Liver (tissue), 9 donors: ENCODE results near the gene ITPK1. TPM values are rescaled to one million over a fixed set of nuclear protein-coding genes. Genes with fewer than 3 reads are reported as not detected.

Source experiments
- DNase-seq: peaks from one replicate; pipeline ENCODE4 v3.0.0-alpha.2; 2017; ENCODE audit warnings: low spot score
- H3K27ac ChIP-seq, 2 donors: one replicate each; pipeline ENCODE4 v1.7.0; 2013; ENCODE audit warnings: inconsistent platforms in 2 of 2, low read length in 2 of 2, control low read depth in 1 of 2, low read depth in 1 of 2, mild to moderate bottlenecking in 1 of 2
- H3K27me3 ChIP-seq, 4 donors: one replicate each; pipeline versions ENCODE4 v1.6.1 to v1.7.0; 2013; ENCODE audit warnings: low read length in 3 of 4, inconsistent platforms in 1 of 4, mild to moderate bottlenecking in 1 of 4, moderate library complexity in 1 of 4; ENCODE audit not compliant: control insufficient read depth in 4 of 4, insufficient read depth in 4 of 4
- H3K36me3 ChIP-seq, 4 donors: one replicate each; pipeline versions ENCODE4 v1.6.1 to v1.7.0; 2013; ENCODE audit warnings: low read length in 3 of 4, mild to moderate bottlenecking in 3 of 4, low read depth in 1 of 4, moderate library complexity in 1 of 4; ENCODE audit not compliant: control insufficient read depth in 4 of 4, insufficient read depth in 3 of 4
- H3K4me1 ChIP-seq, 4 donors: one replicate each; pipeline versions ENCODE4 v1.6.1 to v1.7.0; 2013; ENCODE audit warnings: low read length in 3 of 4, mild to moderate bottlenecking in 3 of 4, moderate library complexity in 1 of 4; ENCODE audit not compliant: control insufficient read depth in 4 of 4, insufficient read depth in 4 of 4
- H3K4me3 ChIP-seq, 3 donors: one replicate each; pipeline versions ENCODE4 v1.6.1 to v1.7.0; 2013; ENCODE audit warnings: low read length in 3 of 3, control low read depth in 1 of 3, low read depth in 1 of 3, mild to moderate bottlenecking in 1 of 3
- H3K9ac ChIP-seq, 2 donors: one replicate each; pipeline ENCODE4 v1.7.0; 2013; ENCODE audit warnings: low read length in 2 of 2, mild to moderate bottlenecking in 2 of 2, moderate library complexity in 2 of 2, control low read depth in 1 of 2, low read depth in 1 of 2
- H3K9me3 ChIP-seq, 4 donors: one replicate each; pipeline versions ENCODE4 v1.6.1 to v1.7.0; 2013; ENCODE audit warnings: low read length in 3 of 4; ENCODE audit not compliant: control insufficient read depth in 4 of 4
- FOXA1 ChIP-seq: IDR thresholded peaks from 2 replicates; pipeline ENCODE4 v1.6.1; 2016; ENCODE audit warnings: antibody characterized with exemption
- FOXA2 ChIP-seq: IDR thresholded peaks from 2 replicates; pipeline ENCODE4 v1.6.1; 2016; ENCODE audit warnings: antibody characterized with exemption
- GABPA ChIP-seq, 2 donors: IDR thresholded peaks in 1 of 2; conservative IDR thresholded peaks in 1 of 2; 2 replicates each; pipeline ENCODE4 v1.6.1; 2016; ENCODE audit warnings: antibody characterized with exemption in 2 of 2, mild to moderate bottlenecking in 1 of 2, moderate library complexity in 1 of 2
- HNF4A ChIP-seq, 2 donors: conservative IDR thresholded peaks; 2 replicates each; pipeline ENCODE4 v1.6.1; 2016; ENCODE audit warnings: antibody characterized with exemption in 2 of 2, mild to moderate bottlenecking in 2 of 2
- HNF4G ChIP-seq: IDR thresholded peaks from 2 replicates; pipeline ENCODE4 v1.6.1; 2016; ENCODE audit warnings: antibody characterized with exemption
- JUND ChIP-seq, 2 donors: IDR thresholded peaks; 2 replicates each; pipeline ENCODE4 v1.6.1; 2016; ENCODE audit warnings: antibody characterized with exemption in 2 of 2
- NR2F2 ChIP-seq: IDR thresholded peaks from 2 replicates; pipeline ENCODE4 v1.6.1; 2016; ENCODE audit warnings: antibody characterized with exemption
- RAD21 ChIP-seq, 2 donors: IDR thresholded peaks; 2 replicates each; pipeline ENCODE4 v1.6.1; 2016; ENCODE audit warnings: antibody characterized with exemption in 2 of 2, mild to moderate bottlenecking in 2 of 2
- RXRA ChIP-seq, 2 donors: IDR thresholded peaks; 2 replicates each; pipeline ENCODE4 v1.6.1; 2017 to 2018; ENCODE audit warnings: antibody characterized with exemption in 2 of 2, mild to moderate bottlenecking in 1 of 2
- SP1 ChIP-seq: IDR thresholded peaks from 2 replicates; pipeline ENCODE4 v1.6.1; 2018; ENCODE audit warnings: antibody characterized with exemption, mild to moderate bottlenecking
- TAF1 ChIP-seq: conservative IDR thresholded peaks from 2 replicates; pipeline ENCODE4 v1.6.1; 2016; ENCODE audit warnings: antibody characterized with exemption, mild to moderate bottlenecking
- YY1 ChIP-seq: IDR thresholded peaks from 2 replicates; pipeline ENCODE4 v1.6.1; 2016; ENCODE audit warnings: antibody characterized with exemption, mild to moderate bottlenecking
- WGBS: extraction: QIAGEN DNeasy Blood & Tissue Kit; methylation state at CpG from one replicate; pipeline ENCODE4 v1.1.7; 2013; 5-methylcytosine and 5-hydroxymethylcytosine counted together
- polyA plus RNA-seq, 2 donors: library from polyadenylated mRNA; stranded (reverse) in 1 of 2; unstranded in 1 of 2; fragments of 200-250 nt in 1 of 2; fragments of >200 nt in 1 of 2; fragmentation: Nextera tagmentation in 1 of 2; extraction: Ambion mirVana in 1 of 2; gene quantifications; one replicate each; pipeline versions ENCODE4 v1.2.1 to v1.2.3, GENCODE V29; 2013 to 2015
- total RNA-seq, 2 donors: library from RNA; depleted of rRNA; stranded (reverse); fragments of >200 nt; gene quantifications; one replicate each; pipeline ENCODE4 v1.2.3, GENCODE V29; 2014
- TF ChIP-seq, protein P1 (sequence below): IDR thresholded peaks from 2 replicates; pipeline ENCODE4 v1.6.1; 2016; ENCODE audit warnings: antibody characterized with exemption
- TF ChIP-seq, protein P2 (sequence below): IDR thresholded peaks from 2 replicates; pipeline ENCODE4 v1.6.1; 2016; ENCODE audit warnings: antibody characterized with exemption, mild to moderate bottlenecking
- TF ChIP-seq, protein P3 (sequence below): IDR thresholded peaks from 2 replicates; pipeline ENCODE4 v1.6.1; 2016; ENCODE audit warnings: antibody characterized with exemption
- TF ChIP-seq, protein P4 (sequence below): fragments of 150-350 bp; IDR thresholded peaks from 2 replicates; pipeline ENCODE4 v1.5.1; 2017; ENCODE audit warnings: improper control_type of control experiment, low read depth, low read length; ENCODE audit not compliant: missing input control
- TF ChIP-seq, protein P5 (sequence below): IDR thresholded peaks from 2 replicates; pipeline ENCODE4 v1.6.1; 2016; ENCODE audit warnings: antibody characterized with exemption
- donor health status: healthy.
- donor health status: healthy.
- donor health status: healthy.
- donor health status: healthy.
- donor health status: healthy.

The ITPK1 gene
- total and polyA plus RNA-seq, 4 donors, result 9.0 to 41.2 (median 20.4) TPM

DNA sequence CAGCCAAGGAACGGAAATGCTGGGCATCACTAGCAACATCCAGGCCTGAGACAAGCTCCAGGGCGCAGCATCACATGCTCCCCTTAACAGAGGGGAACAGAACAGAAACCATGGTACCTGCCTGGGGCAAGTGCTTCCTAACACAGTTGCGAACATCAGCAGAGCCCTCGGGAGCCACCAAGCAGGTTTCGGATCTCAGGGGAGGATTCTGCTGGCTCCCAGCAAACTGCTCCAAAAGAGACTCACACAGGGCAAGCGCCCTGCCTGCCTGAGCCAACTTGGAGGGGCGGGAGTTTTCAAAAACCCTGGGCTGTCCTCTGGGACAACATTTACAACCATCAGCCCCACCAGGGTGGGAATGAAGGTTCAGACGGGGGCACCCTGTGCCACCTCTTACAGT lies 173.1 kb downstream of the ITPK1 start (continued):
- TF ChIP-seq, protein P1, sequence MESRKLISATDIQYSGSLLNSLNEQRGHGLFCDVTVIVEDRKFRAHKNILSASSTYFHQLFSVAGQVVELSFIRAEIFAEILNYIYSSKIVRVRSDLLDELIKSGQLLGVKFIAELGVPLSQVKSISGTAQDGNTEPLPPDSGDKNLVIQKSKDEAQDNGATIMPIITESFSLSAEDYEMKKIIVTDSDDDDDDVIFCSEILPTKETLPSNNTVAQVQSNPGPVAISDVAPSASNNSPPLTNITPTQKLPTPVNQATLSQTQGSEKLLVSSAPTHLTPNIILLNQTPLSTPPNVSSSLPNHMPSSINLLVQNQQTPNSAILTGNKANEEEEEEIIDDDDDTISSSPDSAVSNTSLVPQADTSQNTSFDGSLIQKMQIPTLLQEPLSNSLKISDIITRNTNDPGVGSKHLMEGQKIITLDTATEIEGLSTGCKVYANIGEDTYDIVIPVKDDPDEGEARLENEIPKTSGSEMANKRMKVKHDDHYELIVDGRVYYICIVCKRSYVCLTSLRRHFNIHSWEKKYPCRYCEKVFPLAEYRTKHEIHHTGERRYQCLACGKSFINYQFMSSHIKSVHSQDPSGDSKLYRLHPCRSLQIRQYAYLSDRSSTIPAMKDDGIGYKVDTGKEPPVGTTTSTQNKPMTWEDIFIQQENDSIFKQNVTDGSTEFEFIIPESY, result no peak
- TF ChIP-seq TAF1 (no peak), FOXA2 (no peak), HNF4A (conservative IDR thresholded peaks at IDR 0.05) (no peak)

DNA sequence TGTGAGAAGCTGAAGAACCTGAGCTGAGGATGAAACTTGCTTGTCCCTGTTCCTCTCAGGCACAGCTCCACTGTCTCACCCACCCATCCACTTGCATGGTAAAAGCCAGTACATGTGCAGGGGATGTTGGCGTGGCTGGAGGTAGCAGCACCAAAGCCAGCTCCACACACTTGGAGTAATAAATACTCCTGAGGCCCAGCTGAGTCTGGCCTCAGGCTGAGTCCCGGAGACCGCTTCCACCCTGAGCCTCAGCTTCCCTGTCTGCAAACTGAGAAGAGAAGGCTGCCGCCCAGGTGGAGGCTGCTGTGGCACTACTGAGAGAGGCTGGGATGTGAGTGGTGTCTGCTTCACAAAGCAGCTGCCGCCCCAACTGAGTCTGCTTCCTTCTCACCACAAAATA lies 173.6 kb downstream of the ITPK1 start:
- no peaks in the 10 kb centered on the region for H3K27me3 ChIP-seq
- H3K27ac ChIP-seq, result no peak overlapping the region
- TF ChIP-seq, protein P2, sequence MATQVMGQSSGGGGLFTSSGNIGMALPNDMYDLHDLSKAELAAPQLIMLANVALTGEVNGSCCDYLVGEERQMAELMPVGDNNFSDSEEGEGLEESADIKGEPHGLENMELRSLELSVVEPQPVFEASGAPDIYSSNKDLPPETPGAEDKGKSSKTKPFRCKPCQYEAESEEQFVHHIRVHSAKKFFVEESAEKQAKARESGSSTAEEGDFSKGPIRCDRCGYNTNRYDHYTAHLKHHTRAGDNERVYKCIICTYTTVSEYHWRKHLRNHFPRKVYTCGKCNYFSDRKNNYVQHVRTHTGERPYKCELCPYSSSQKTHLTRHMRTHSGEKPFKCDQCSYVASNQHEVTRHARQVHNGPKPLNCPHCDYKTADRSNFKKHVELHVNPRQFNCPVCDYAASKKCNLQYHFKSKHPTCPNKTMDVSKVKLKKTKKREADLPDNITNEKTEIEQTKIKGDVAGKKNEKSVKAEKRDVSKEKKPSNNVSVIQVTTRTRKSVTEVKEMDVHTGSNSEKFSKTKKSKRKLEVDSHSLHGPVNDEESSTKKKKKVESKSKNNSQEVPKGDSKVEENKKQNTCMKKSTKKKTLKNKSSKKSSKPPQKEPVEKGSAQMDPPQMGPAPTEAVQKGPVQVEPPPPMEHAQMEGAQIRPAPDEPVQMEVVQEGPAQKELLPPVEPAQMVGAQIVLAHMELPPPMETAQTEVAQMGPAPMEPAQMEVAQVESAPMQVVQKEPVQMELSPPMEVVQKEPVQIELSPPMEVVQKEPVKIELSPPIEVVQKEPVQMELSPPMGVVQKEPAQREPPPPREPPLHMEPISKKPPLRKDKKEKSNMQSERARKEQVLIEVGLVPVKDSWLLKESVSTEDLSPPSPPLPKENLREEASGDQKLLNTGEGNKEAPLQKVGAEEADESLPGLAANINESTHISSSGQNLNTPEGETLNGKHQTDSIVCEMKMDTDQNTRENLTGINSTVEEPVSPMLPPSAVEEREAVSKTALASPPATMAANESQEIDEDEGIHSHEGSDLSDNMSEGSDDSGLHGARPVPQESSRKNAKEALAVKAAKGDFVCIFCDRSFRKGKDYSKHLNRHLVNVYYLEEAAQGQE, result no peak
- TF ChIP-seq RAD21 (IDR thresholded peaks at IDR 0.05) (no peak), SP1 (no peak), TAF1 (no peak), HNF4G (no peak), YY1 (no peak)
- TF ChIP-seq, protein P3, sequence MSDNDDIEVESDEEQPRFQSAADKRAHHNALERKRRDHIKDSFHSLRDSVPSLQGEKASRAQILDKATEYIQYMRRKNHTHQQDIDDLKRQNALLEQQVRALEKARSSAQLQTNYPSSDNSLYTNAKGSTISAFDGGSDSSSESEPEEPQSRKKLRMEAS, result no peak
- WGBS, result 98% methylated on average over 5 of the region's 5 CpGs
- no peak for DNase-seq
- H3K36me3 ChIP-seq, result peaks cover 0 to 29% (median 7%) of the 10 kb centered on the region in 4 donors
- H3K9ac ChIP-seq, result no peak overlapping the region
- H3K4me1 ChIP-seq, result peaks cover 4 to 26% (median 20%) of the 10 kb centered on the region in 4 donors
- no peaks in the 10 kb centered on the region for H3K9me3 ChIP-seq
- H3K4me3 ChIP-seq, result no peak overlapping the region

DNA sequence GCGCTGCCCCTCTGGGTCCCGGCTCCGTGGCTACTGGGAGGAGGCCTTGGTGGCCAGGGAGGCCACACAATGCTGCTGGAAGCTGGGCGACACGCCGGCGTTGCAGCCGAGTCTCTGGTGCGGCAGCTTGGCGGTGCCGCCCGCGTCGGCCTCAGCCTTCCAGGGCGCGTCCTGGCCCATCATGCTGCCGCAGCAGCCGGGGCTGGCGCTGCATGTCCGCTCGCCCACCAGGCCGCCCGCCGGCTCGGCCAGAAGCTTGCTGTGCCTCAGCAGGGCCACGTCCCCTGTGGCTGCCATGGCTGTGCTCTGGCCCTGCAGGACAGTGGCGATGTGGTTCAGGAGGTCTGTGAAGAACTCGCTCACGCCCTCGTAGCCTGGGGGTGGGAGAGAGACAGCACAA lies 174.2 kb downstream of the ITPK1 start:
- H3K27me3 ChIP-seq, result no peaks in the 10 kb centered on the region
- peaks cover 4 to 20% (median 16%) of the 10 kb centered on the region in 4 donors for H3K4me1 ChIP-seq
- no peak overlapping the region for H3K9ac ChIP-seq
- TF ChIP-seq, protein P4, sequence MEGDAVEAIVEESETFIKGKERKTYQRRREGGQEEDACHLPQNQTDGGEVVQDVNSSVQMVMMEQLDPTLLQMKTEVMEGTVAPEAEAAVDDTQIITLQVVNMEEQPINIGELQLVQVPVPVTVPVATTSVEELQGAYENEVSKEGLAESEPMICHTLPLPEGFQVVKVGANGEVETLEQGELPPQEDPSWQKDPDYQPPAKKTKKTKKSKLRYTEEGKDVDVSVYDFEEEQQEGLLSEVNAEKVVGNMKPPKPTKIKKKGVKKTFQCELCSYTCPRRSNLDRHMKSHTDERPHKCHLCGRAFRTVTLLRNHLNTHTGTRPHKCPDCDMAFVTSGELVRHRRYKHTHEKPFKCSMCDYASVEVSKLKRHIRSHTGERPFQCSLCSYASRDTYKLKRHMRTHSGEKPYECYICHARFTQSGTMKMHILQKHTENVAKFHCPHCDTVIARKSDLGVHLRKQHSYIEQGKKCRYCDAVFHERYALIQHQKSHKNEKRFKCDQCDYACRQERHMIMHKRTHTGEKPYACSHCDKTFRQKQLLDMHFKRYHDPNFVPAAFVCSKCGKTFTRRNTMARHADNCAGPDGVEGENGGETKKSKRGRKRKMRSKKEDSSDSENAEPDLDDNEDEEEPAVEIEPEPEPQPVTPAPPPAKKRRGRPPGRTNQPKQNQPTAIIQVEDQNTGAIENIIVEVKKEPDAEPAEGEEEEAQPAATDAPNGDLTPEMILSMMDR, result no peak
- no peak for TF ChIP-seq SP1
- TF ChIP-seq, protein P2, result no peak
- no peak for TF ChIP-seq JUND (IDR thresholded peaks at IDR 0.05)
- no peak for TF ChIP-seq NR2F2
- no peak for TF ChIP-seq FOXA1
- TF ChIP-seq, protein P5, sequence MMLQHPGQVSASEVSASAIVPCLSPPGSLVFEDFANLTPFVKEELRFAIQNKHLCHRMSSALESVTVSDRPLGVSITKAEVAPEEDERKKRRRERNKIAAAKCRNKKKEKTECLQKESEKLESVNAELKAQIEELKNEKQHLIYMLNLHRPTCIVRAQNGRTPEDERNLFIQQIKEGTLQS, result no peak
- TF ChIP-seq GABPA (IDR thresholded peaks at IDR 0.05 in 1 of 2, conservative IDR thresholded peaks at IDR 0.05 in 1 of 2), result no peak
- no peak for TF ChIP-seq FOXA2
- no peak for TF ChIP-seq RXRA (IDR thresholded peaks at IDR 0.05)
- H3K27ac ChIP-seq, result no peak overlapping the region
- H3K4me3 ChIP-seq, result no peak overlapping the region
- peaks cover 0 to 31% (median 7%) of the 10 kb centered on the region in 4 donors for H3K36me3 ChIP-seq
- DNase-seq, result no peak
- WGBS, result 98% methylated on average over 30 of the region's 30 CpGs
- H3K9me3 ChIP-seq, result no peaks in the 10 kb centered on the region
